Activated T-cell treated with anti-CD3 and anti-CD28 coated beads for 1 hour (primary cell): ENCODE measurements around the gene TYROBP.
"Not testable (repeated sequence)": the region's sequence is repeated elsewhere in the genome, so short reads cannot be mapped to it uniquely, and the experiment has no call there.

ENCODE experiments used
- DNase-seq: peaks from one replicate; pipeline ENCODE4 v3.0.0-alpha.2; 2020; ENCODE audit warnings: low read depth

The TYROBP gene

GRCh38 chr19:35870124-35870736 lies 37.9 kb downstream of the TYROBP start:
- DNase-seq = not testable (repeated sequence)

- DNase-seq = peak; percentile 62
These were observed 38.6 kb downstream of the TYROBP start for GRCh38 chr19:35869327-35870123.

- DNase-seq = no peak
These were observed 39.2 kb downstream of the TYROBP start for GRCh38 chr19:35868823-35869326.

GRCh38 chr19:35868172-35868822 lies 39.8 kb downstream of the TYROBP start, which contains the start of gene APLP1:
APLP1 (plus strand) TSS chr19:35868574; CDS start chr19:35868637, 63 bp downstream.
- peak; percentile 48 for DNase-seq

- DNase-seq = no peak
These were observed 45.1 kb downstream of the TYROBP start for GRCh38 chr19:35863018-35863417.

- no peak for DNase-seq
These were observed 45.6 kb downstream of the TYROBP start for GRCh38 chr19:35862528-35862927.

GRCh38 chr19:35861640-35862160 lies 46.4 kb downstream of the TYROBP start:
- DNase-seq = no peak

GRCh38 chr19:35860818-35861639 lies 47.1 kb downstream of the TYROBP start:
- no peak for DNase-seq

GRCh38 chr19:35860436-35860817 lies 47.7 kb downstream of the TYROBP start:
- DNase-seq = no peak

- no peak for DNase-seq
These were observed 48.7 kb downstream of the TYROBP start for GRCh38 chr19:35859414-35859813.

- DNase-seq = no peak
These were observed 49.8 kb downstream of the TYROBP start for GRCh38 chr19:35858311-35858710.

GRCh38 chr19:35856546-35857149 lies 51.4 kb downstream of the TYROBP start, which contains the start of gene KIRREL2:
KIRREL2 (plus strand) TSS chr19:35856911; CDS start chr19:35857120, 209 bp downstream.
- no peak for DNase-seq
